RPMI7951 (cell line): Measurements from ENCODE around the gene SLC12A6. TPM values are rescaled to one million over a fixed set of nuclear protein-coding genes. Genes with fewer than 3 reads are reported as not detected.
"Not testable (repeated sequence)": the region's sequence is repeated elsewhere in the genome, so short reads cannot be mapped to it uniquely, and the experiment has no call there.

Experiments
- DNase-seq: peaks from one replicate; pipeline ENCODE4 v3.0.0-alpha.2; 2012; ENCODE audit warnings: low read depth
- total RNA-seq: library from RNA; depleted of rRNA; stranded (reverse); fragments of >200 nt; shearing (Covaris generic); gene quantifications from 2 replicates; pipeline ENCODE4 v1.2.3, GENCODE V29; 2014; rRNA removed

SLC12A6 gene
- 5.5 TPM in 2 replicates for total RNA-seq

GRCh38 chr15:34337557-34338306 is at the start of gene SLC12A6:
Gene SLC12A6 (minus strand): TSS chr15:34337781. CDS start chr15:34336680, 1,101 bp downstream.
- DNase-seq, result peak; percentile 92

- not testable (repeated sequence) for DNase-seq
Measured at GRCh38 chr15:34381829-34382521, 44.4 kb upstream of the SLC12A6 start.

GRCh38 chr15:34380491-34380890 is 42.9 kb upstream of the SLC12A6 start:
- not testable (repeated sequence) for DNase-seq

GRCh38 chr15:34376856-34377255 is 39.3 kb upstream of the SLC12A6 start:
- no peak for DNase-seq

- DNase-seq, result not testable (repeated sequence)
Measured at GRCh38 chr15:34375541-34375940, 38.0 kb upstream of the SLC12A6 start.

GRCh38 chr15:34374816-34375215 is 37.2 kb upstream of the SLC12A6 start:
- DNase-seq, result no peak

GRCh38 chr15:34373951-34374350 is 36.4 kb upstream of the SLC12A6 start:
- no peak for DNase-seq

- DNase-seq, result no peak
Measured at GRCh38 chr15:34370643-34371042, 33.1 kb upstream of the SLC12A6 start.

- DNase-seq, result no peak
Measured at GRCh38 chr15:34370129-34370528, 32.5 kb upstream of the SLC12A6 start.

- DNase-seq, result peak; percentile 84
Measured at GRCh38 chr15:34367101-34368081, 29.8 kb upstream of the SLC12A6 start, which contains the start of gene LPCAT4. Gene LPCAT4 (minus strand): TSS chr15:34367196. CDS start chr15:34367100, 96 bp downstream.

GRCh38 chr15:34366271-34367065 is 28.9 kb upstream of the SLC12A6 start:
- peak; percentile 56 for DNase-seq

GRCh38 chr15:34365836-34366235 is 28.3 kb upstream of the SLC12A6 start:
- no peak for DNase-seq

GRCh38 chr15:34365091-34365825 is 27.7 kb upstream of the SLC12A6 start:
- no peak for DNase-seq

GRCh38 chr15:34364041-34364440 is 26.5 kb upstream of the SLC12A6 start:
- no peak for DNase-seq

GRCh38 chr15:34362047-34362773 is 24.6 kb upstream of the SLC12A6 start:
- no peak for DNase-seq

GRCh38 chr15:34361278-34361677 is 23.7 kb upstream of the SLC12A6 start:
- DNase-seq, result no peak

- no peak for DNase-seq
Measured at GRCh38 chr15:34360298-34360697, 22.7 kb upstream of the SLC12A6 start.

GRCh38 chr15:34359416-34359815 is 21.8 kb upstream of the SLC12A6 start:
- no peak for DNase-seq

- no peak for DNase-seq
Measured at GRCh38 chr15:34358948-34359347, 21.4 kb upstream of the SLC12A6 start.

- DNase-seq, result no peak
Measured at GRCh38 chr15:34358367-34358766, 20.8 kb upstream of the SLC12A6 start.
